GM23248 (cell line): ENCODE data around the gene TRIM38. TPM values are rescaled to one million over a fixed set of nuclear protein-coding genes. Genes with fewer than 3 reads are reported as not detected.

Source experiments
- DNase-seq: peaks from one replicate; pipeline ENCODE4 v3.0.0-alpha.2; 2015
- H2AFZ ChIP-seq: fragments of 200-600 bp; sonication (generic); 2 replicates; pipeline ENCODE4 v1.6.1; 2016; ENCODE audit warnings: antibody characterized with exemption
- H3F3A ChIP-seq: fragments of 200-600 bp; sonication (generic); 2 replicates; pipeline ENCODE4 v1.6.1; 2016; ENCODE audit warnings: mild to moderate bottlenecking, antibody characterized with exemption, mixed run types; ENCODE audit not compliant: insufficient read depth
- H3K27ac ChIP-seq: fragments of 200-600 bp; sonication (generic); 2 replicates; pipeline ENCODE4 v1.5.1; 2016; ENCODE audit warnings: mild to moderate bottlenecking
- H3K27me3 ChIP-seq: fragments of 200-600 bp; sonication (generic); replicated peaks from 2 replicates; pipeline ENCODE4 v1.6.1; 2016; ENCODE audit warnings: mild to moderate bottlenecking; ENCODE audit not compliant: insufficient read depth
- H3K36me3 ChIP-seq: fragments of 200-600 bp; sonication (generic); 2 replicates; pipeline ENCODE4 v1.6.1; 2016; ENCODE audit warnings: low read depth, mild to moderate bottlenecking
- H3K4me1 ChIP-seq: fragments of 200-600 bp; sonication (generic); 2 replicates; pipeline ENCODE4 v1.6.1; 2016; ENCODE audit warnings: mild to moderate bottlenecking; ENCODE audit not compliant: insufficient read depth
- H3K4me2 ChIP-seq: fragments of 200-600 bp; sonication (generic); one replicate; pipeline ENCODE4 v1.6.1; 2016; ENCODE audit warnings: mild to moderate bottlenecking; ENCODE audit not compliant: unreplicated experiment
- H3K4me3 ChIP-seq: fragments of 200-600 bp; sonication (generic); 2 replicates; pipeline ENCODE4 v1.5.1; 2016; ENCODE audit warnings: mild to moderate bottlenecking
- H3K79me2 ChIP-seq: fragments of 200-600 bp; sonication (generic); 2 replicates; pipeline ENCODE4 v1.6.1; 2016; ENCODE audit warnings: mild to moderate bottlenecking; ENCODE audit not compliant: insufficient read depth
- H3K9ac ChIP-seq: fragments of 200-600 bp; sonication (generic); 2 replicates; pipeline ENCODE4 v1.6.1; 2016; ENCODE audit warnings: mild to moderate bottlenecking
- H3K9me2 ChIP-seq: fragments of 200-600 bp; sonication (generic); 2 replicates; pipeline ENCODE4 v1.6.1; 2016; ENCODE audit warnings: mixed run types, mild to moderate bottlenecking, moderate library complexity; ENCODE audit not compliant: insufficient read depth
- H3K9me3 ChIP-seq: fragments of 200-600 bp; sonication (generic); one replicate; pipeline ENCODE4 v1.6.1; 2017; ENCODE audit warnings: low read depth
- H4K20me1 ChIP-seq: fragments of 200-600 bp; sonication (generic); 2 replicates; pipeline ENCODE4 v1.6.0; 2016; ENCODE audit not compliant: insufficient read depth
- EZH2 ChIP-seq: fragments of 200-600 bp; sonication (generic); IDR thresholded peaks from 2 replicates; pipeline ENCODE4 v1.6.1; 2018; ENCODE audit warnings: antibody characterized with exemption, mild to moderate bottlenecking; ENCODE audit not compliant: insufficient read depth, poor library complexity, severe bottlenecking
- EZH2phosphoT487 ChIP-seq: fragments of 200-600 bp; sonication (generic); IDR thresholded peaks from 2 replicates; pipeline ENCODE4 v1.6.1; 2018; ENCODE audit warnings: antibody characterized with exemption, moderate library complexity, mild to moderate bottlenecking, low read depth; ENCODE audit not compliant: insufficient read depth
- WGBS, 2 experiments: methylation state at CpG; one replicate each; pipeline ENCODE4 v1.1.6; 2015 to 2017; ENCODE audit warnings: low lambda C conversion rate in 2 of 2, low coverage in 1 of 2; ENCODE audit errors: missing lambda C conversion rate in 2 of 2; 5-methylcytosine and 5-hydroxymethylcytosine counted together
- in situ Hi-C: fragments of 300-500 bp; cut with MboI; formaldehyde crosslinking; loops from 2 replicates; pipeline ENCODE4 v1.15.0; 2020
- polyA plus RNA-seq: library from polyadenylated mRNA; unstranded; fragments of >200 nt; fragmentation: Nextera tagmentation; extraction: Ambion mirVana; gene quantifications from 2 replicates; pipeline ENCODE4 v1.2.1, GENCODE V29; 2016
- small RNA-seq: library from RNA; depleted of rRNA; stranded (forward); fragments of <200 nt; gene quantifications from one replicate; pipeline ENCODE3, GENCODE V24; 2014; ENCODE audit warnings: low read depth, low replicate concordance
- total RNA-seq: library from RNA; depleted of rRNA; stranded (reverse); fragments of >200 nt; shearing (Covaris generic); gene quantifications from 2 replicates; pipeline ENCODE4 v1.2.3, GENCODE V29; 2014; rRNA removed

Gene TRIM38
- total and polyA plus RNA-seq, 2 experiments from 2014 or later: 7.3 to 7.6 TPM

GRCh38 chr6:26033085-26033940, 70.7 kb downstream of the TRIM38 start:
- H3K4me2 ChIP-seq: peak overlapping the region; percentile 90
- in situ Hi-C loops: loop anchor here (25.0 kb wide), 2 partner anchors 1104 to 1829 kb away; a partner anchor contains a TSS
- peak; percentile 94 for DNase-seq
- peak overlapping the region; percentile 89 for H2AFZ ChIP-seq
- H3F3A ChIP-seq: peaks cover 34% of the 10 kb centered on the region
- no peaks in the 10 kb centered on the region for H3K36me3 ChIP-seq
- H4K20me1 ChIP-seq: no peaks in the 10 kb centered on the region
- no peaks in the 10 kb centered on the region for H3K79me2 ChIP-seq
- 1 to 3% methylated on average over 45 to 47 of the region's 47 CpGs for WGBS, 2 experiments
- peaks cover 6% of the 10 kb centered on the region; the same call in 1 of the 2 replicates for H3K4me1 ChIP-seq
- H3K27me3 ChIP-seq: no peaks in the 10 kb centered on the region
- H3K9me3 ChIP-seq: no peaks in the 10 kb centered on the region
- peak overlapping the region; percentile 70 for H3K4me3 ChIP-seq
- H3K9ac ChIP-seq: peak overlapping the region; percentile 80
- no peaks in the 10 kb centered on the region for H3K9me2 ChIP-seq
- no peak for TF ChIP-seq EZH2
- TF ChIP-seq EZH2phosphoT487: no peak
- peak overlapping the region; percentile 85 for H3K27ac ChIP-seq

GRCh38 chr6:26033941-26034354, 71.3 kb downstream of the TRIM38 start:
- Histone ChIP-seq H2AFZ (peak overlapping the region; percentile 89), H3K36me3 (no peaks in the 10 kb centered on the region), H3K79me2 (no peaks in the 10 kb centered on the region), H3K27me3 (no peaks in the 10 kb centered on the region), H4K20me1 (no peaks in the 10 kb centered on the region), H3F3A (peaks cover 34% of the 10 kb centered on the region), H3K9me3 (no peaks in the 10 kb centered on the region), H3K27ac (peak overlapping the region; percentile 85), H3K4me1 (peaks cover 6% of the 10 kb centered on the region; the same call in 1 of the 2 replicates), H3K4me3 (peak overlapping the region; percentile 70), H3K9ac (peak overlapping the region; percentile 80), H3K4me2 (peak overlapping the region; percentile 90), H3K9me2 (no peaks in the 10 kb centered on the region)
- no peak for TF ChIP-seq EZH2
- DNase-seq: no peak
- in situ Hi-C loops: loop anchor here (25.0 kb wide), 2 partner anchors 1103 to 1828 kb away; a partner anchor contains a TSS
- 4 to 5% methylated on average over 19 of the region's 19 CpGs for WGBS, 2 experiments

GRCh38 chr6:26034905-26035304, 72.3 kb downstream of the TRIM38 start:
- 95 to 97% methylated on average over 2 of the region's 2 CpGs for WGBS, 2 experiments
- no peak overlapping the region for H3K9ac ChIP-seq
- TF ChIP-seq EZH2phosphoT487 (no peak), EZH2 (no peak)
- no peak for DNase-seq
- H3K36me3 ChIP-seq: no peaks in the 10 kb centered on the region
- H3K27me3 ChIP-seq: no peaks in the 10 kb centered on the region
- H4K20me1 ChIP-seq: no peaks in the 10 kb centered on the region
- in situ Hi-C loops: loop anchor here (25.0 kb wide), 2 partner anchors 1102 to 1827 kb away; a partner anchor contains a TSS
- no peaks in the 10 kb centered on the region for H3K9me2 ChIP-seq
- H3K4me1 ChIP-seq: peaks cover 6% of the 10 kb centered on the region; the same call in 1 of the 2 replicates
- no peak overlapping the region for H3K27ac ChIP-seq
- H2AFZ ChIP-seq: peak overlapping the region; percentile 89; the same call in 1 of the 2 replicates
- no peaks in the 10 kb centered on the region for H3K9me3 ChIP-seq
- no peak overlapping the region for H3K4me3 ChIP-seq
- no peak overlapping the region for H3K4me2 ChIP-seq
- H3F3A ChIP-seq: peaks cover 34% of the 10 kb centered on the region
- no peaks in the 10 kb centered on the region for H3K79me2 ChIP-seq

Small RNA genes lying within 50 kb of the gene (small RNA-seq; reads per million reads assigned to genes)
- not detected for gene HIST1H1PS2

Other genes with a start within 250 kb of the TRIM38 start
- not detected in 2 replicates for gene SLC17A4, start 208.1 kb upstream of the TRIM38 start, total RNA-seq
- gene SLC17A4, start 208.1 kb upstream of the TRIM38 start, polyA plus RNA-seq: not detected in 2 replicates
- gene SLC17A1, start 130.8 kb upstream of the TRIM38 start, total RNA-seq: not detected in 2 replicates
- not detected in 2 replicates for gene SLC17A1, start 130.8 kb upstream of the TRIM38 start, polyA plus RNA-seq
- not detected in 2 replicates for gene SLC17A3, start 88.6 kb upstream of the TRIM38 start, total RNA-seq
- not detected in 2 replicates for gene SLC17A3, start 88.6 kb upstream of the TRIM38 start, polyA plus RNA-seq
- gene SLC17A2, start 32.1 kb upstream of the TRIM38 start, total RNA-seq: not detected in 2 replicates
- not detected in 2 replicates for gene SLC17A2, start 32.1 kb upstream of the TRIM38 start, polyA plus RNA-seq
- gene HFE, start 124.6 kb downstream of the TRIM38 start, total RNA-seq: 10.8 and 13.2 TPM in 2 replicates
- 8.6 and 10.6 TPM in 2 replicates for gene HFE, start 124.6 kb downstream of the TRIM38 start, polyA plus RNA-seq